MM.1S (cell line): ENCODE measurements around the gene PANK2.

ENCODE experiments used
- CTCF ChIP-seq: fragments of 300-600 bp; sonication (generic); IDR thresholded peaks from 2 replicates; pipeline ENCODE4 v1.5.1; 2016; ENCODE audit warnings: antibody characterized with exemption, low read length, mixed read lengths
- EZH2phosphoT487 ChIP-seq: fragments of 300-600 bp; sonication (generic); IDR thresholded peaks from 2 replicates; pipeline ENCODE4 v1.6.1; 2018; ENCODE audit warnings: antibody characterized with exemption, low read length

GRCh38 chr20:3935295-3935955 is 46.2 kb downstream of the PANK2 start:
- no peak for TF ChIP-seq EZH2phosphoT487
- TF ChIP-seq CTCF, result no peak
